Left ventricle myocardium inferior (tissue), 1 donor: Measurements from ENCODE around the gene FAM78A. TPM values are rescaled to one million over a fixed set of nuclear protein-coding genes. Genes with fewer than 3 reads are reported as not detected.
A peak's percentile ranks its signal among the peaks of the same experiment; 100 is the strongest.

Experiments
- DNase-seq: peaks from one replicate; pipeline ENCODE4 v3.0.0-alpha.2; 2020
- H3K27ac ChIP-seq: fragments of 200-600 bp; replicated peaks from 2 replicates; pipeline ENCODE4 v1.8.0; 2021
- H3K27me3 ChIP-seq: fragments of 200-600 bp; 2 replicates; pipeline ENCODE4 v1.8.0; 2021; ENCODE audit warnings: low read depth
- H3K36me3 ChIP-seq: fragments of 200-600 bp; 2 replicates; pipeline ENCODE4 v1.8.0; 2021
- H3K4me1 ChIP-seq: fragments of 200-600 bp; 2 replicates; pipeline ENCODE4 v1.8.0; 2021
- H3K4me3 ChIP-seq: fragments of 200-600 bp; 2 replicates; pipeline ENCODE4 v1.8.0; 2021; ENCODE audit warnings: mild to moderate bottlenecking, moderate library complexity
- H3K9me3 ChIP-seq: fragments of 200-600 bp; replicated peaks from 2 replicates; pipeline ENCODE4 v1.8.0; 2021
- intact Hi-C: fragments of 100-400 bp; cut with micrococcal nuclease; formaldehyde crosslinking; loops from one replicate; pipeline ENCODE4 v1.11.0; 2022
- long read RNA-seq: library from polyadenylated mRNA; unstranded; transcript quantifications from one replicate; pipeline ENCODE4 v2.0.0, GENCODE V29; 2021
- total RNA-seq: library from RNA; stranded (reverse); fragmentation: NEBNext Ultra II Directional; extraction: Animal tissue kit (Norgen Biotek cat#: 25700); gene quantifications from one replicate; pipeline ENCODE4 v1.2.1, GENCODE V29; 2021
- TF ChIP-seq, protein P1 (sequence below): fragments of 200-600 bp; IDR thresholded peaks from 2 replicates; pipeline ENCODE4 v1.8.0; 2021; ENCODE audit warnings: antibody characterized with exemption, mild to moderate bottlenecking, borderline replicate concordance
- donor health status: DM: no; HTN: yes; CAD: no; lungs with severe emphysema.

FAM78A gene
- 47.3 TPM for total RNA-seq
- long read RNA-seq, transcript FAM78A-203 (2 exons, 3,966 nt): major isoform, 12 of 68 reads
- long read RNA-seq, partial matches to known transcripts: 7 of 68 reads
- long read RNA-seq, other reads (novel, unspliced or antisense): 49 of 68 reads

- peak within 1 kb of the TSS; percentile 96 for H3K4me3 ChIP-seq
- H3K4me1 ChIP-seq: peaks cover 81% of the 10 kb centered on the region
- no peaks in the 10 kb centered on the region for H3K36me3 ChIP-seq
- DNase-seq: peak; percentile 72
- H3K27me3 ChIP-seq: peaks cover 4% of the 10 kb centered on the region
- TF ChIP-seq, protein P1, sequence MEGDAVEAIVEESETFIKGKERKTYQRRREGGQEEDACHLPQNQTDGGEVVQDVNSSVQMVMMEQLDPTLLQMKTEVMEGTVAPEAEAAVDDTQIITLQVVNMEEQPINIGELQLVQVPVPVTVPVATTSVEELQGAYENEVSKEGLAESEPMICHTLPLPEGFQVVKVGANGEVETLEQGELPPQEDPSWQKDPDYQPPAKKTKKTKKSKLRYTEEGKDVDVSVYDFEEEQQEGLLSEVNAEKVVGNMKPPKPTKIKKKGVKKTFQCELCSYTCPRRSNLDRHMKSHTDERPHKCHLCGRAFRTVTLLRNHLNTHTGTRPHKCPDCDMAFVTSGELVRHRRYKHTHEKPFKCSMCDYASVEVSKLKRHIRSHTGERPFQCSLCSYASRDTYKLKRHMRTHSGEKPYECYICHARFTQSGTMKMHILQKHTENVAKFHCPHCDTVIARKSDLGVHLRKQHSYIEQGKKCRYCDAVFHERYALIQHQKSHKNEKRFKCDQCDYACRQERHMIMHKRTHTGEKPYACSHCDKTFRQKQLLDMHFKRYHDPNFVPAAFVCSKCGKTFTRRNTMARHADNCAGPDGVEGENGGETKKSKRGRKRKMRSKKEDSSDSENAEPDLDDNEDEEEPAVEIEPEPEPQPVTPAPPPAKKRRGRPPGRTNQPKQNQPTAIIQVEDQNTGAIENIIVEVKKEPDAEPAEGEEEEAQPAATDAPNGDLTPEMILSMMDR: no peak
- intact Hi-C loops: loop anchor here (2.0 kb wide), 1 partner anchor 21 kb away; no protein-coding TSS in a partner anchor
- peak within 1 kb of the TSS; percentile 99 for H3K27ac ChIP-seq
- H3K9me3 ChIP-seq: no peaks in the 10 kb centered on the region
Measured at GRCh38 chr9:131276094-131276888, at the start of gene FAM78A. FAM78A (minus strand) TSS chr9:131276510; CDS start chr9:131276179, 331 bp downstream.

DNA sequence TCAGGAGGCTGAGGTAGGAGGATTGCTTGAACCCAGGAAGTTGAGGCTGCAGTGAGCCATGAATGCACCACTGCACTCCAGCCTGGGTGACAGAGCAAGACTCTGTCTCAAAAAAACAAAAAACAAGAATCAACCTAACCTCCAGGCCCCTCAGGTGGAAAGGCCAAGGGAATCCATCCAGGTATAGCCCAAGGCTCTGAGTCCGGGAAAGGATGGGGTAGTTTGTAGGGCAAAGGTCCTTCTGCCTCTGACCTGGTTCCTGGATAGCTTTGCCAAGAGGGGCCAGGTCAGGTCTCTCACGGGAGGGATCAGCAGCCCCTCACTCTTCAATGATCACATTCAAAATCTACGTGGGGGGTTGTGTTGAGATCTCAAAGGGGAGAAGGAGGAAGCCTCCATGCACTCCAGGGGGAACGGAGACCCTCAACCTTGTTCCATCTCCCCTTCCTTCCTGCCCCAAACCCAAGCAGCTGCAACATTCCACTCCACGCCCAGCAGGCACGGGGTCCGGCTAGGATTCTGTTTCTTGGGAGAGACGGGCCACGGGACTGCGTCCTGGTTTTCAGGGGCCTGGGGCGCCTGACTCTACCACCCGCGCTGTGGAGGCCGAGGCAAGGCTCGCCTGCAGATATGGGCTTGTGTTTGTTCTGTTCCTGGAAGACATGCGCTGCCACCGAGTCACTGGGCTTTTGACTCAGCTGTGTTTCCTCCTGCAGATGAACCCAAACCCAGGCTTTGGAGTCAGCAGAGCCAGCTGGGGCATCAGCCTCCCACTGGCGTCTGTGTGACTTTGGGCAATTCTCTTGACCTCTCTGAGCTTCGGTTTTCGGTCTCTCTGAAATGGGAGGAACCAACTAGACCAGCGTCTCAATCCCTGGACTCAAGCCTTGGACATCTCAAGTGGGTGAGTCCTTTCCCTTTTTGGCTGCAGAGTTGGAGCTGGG is 48.7 kb upstream of the FAM78A start:
- Histone ChIP-seq H3K27ac (no peak overlapping the region), H3K27me3 (no peaks in the 10 kb centered on the region), H3K4me3 (no peak overlapping the region), H3K4me1 (peaks cover 12% of the 10 kb centered on the region), H3K9me3 (no peaks in the 10 kb centered on the region), H3K36me3 (no peaks in the 10 kb centered on the region)
- no peak for DNase-seq
- intact Hi-C loops: no loop called here
- TF ChIP-seq, protein P1: no peak

DNA sequence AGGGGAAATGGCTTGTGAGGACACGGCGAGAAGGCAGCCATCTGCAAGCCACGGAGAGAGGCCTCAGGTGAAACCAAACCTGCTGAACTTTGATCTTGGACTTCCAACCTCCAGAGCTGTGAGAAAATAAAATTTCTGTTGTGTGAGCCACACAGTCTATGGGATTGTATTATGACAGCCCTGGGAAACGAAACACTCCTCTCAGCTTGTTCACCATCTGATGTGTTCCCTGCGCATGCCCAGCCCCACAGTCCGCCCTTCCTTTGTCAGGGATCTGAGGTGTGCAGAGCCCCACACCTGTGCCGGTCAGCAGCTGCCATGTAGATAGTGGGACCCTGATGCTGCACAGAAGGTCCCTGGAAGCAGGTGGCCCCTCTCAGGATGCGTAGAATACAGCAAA is 47.3 kb upstream of the FAM78A start:
- H3K9me3 ChIP-seq: no peaks in the 10 kb centered on the region
- no peak overlapping the region for H3K27ac ChIP-seq
- peaks cover 24% of the 10 kb centered on the region for H3K4me1 ChIP-seq
- TF ChIP-seq, protein P1: no peak
- DNase-seq: peak; percentile 5
- no peaks in the 10 kb centered on the region for H3K27me3 ChIP-seq
- H3K36me3 ChIP-seq: no peaks in the 10 kb centered on the region
- no peak overlapping the region for H3K4me3 ChIP-seq
- intact Hi-C loops: no loop called here

GRCh38 chr9:131320031-131320685 is 43.8 kb upstream of the FAM78A start:
- Histone ChIP-seq H3K4me1 (peaks cover 31% of the 10 kb centered on the region), H3K27ac (peak overlapping the region; percentile 82), H3K4me3 (peak overlapping the region; percentile 4), H3K36me3 (no peaks in the 10 kb centered on the region), H3K9me3 (no peaks in the 10 kb centered on the region), H3K27me3 (no peaks in the 10 kb centered on the region)
- TF ChIP-seq, protein P1: no peak
- DNase-seq: peak; percentile 89
- intact Hi-C loops: no loop called here

- peak; percentile 80 for DNase-seq
- no peaks in the 10 kb centered on the region for H3K9me3 ChIP-seq
- H3K27ac ChIP-seq: peak overlapping the region; percentile 82
- H3K4me3 ChIP-seq: peak overlapping the region; percentile 4
- H3K27me3 ChIP-seq: no peaks in the 10 kb centered on the region
- peaks cover 31% of the 10 kb centered on the region for H3K4me1 ChIP-seq
- TF ChIP-seq, protein P1: no peak
- intact Hi-C loops: no loop called here
- H3K36me3 ChIP-seq: no peaks in the 10 kb centered on the region
Measured at GRCh38 chr9:131319486-131319885, 43.2 kb upstream of the FAM78A start.
